HCT116 (cell line): ENCODE measurements around the gene MAP4K4. TPM values are rescaled to one million over a fixed set of nuclear protein-coding genes. Genes with fewer than 3 reads are reported as not detected.

Experiments used
- ATAC-seq: fragments of 200-7000 bp; cut with Tn5 transposase; 2 replicates; pipeline ENCODE4 v1.9.1; 2020; ENCODE audit warnings: mild to moderate bottlenecking, moderate library complexity
- BruUV-seq: library from RNA; stranded (reverse); fragments of 400-500 nt; replicated peaks from 2 replicates; lab custom pipeline; 2021; lab: Mats Ljungman, UMichigan
- CTCF ChIA-PET: fragments of 300-600 bp; sonication (Branson Sonifier 250); formaldehyde crosslinking; loops from one replicate; lab custom pipeline; 2021; ENCODE audit warnings: antibody characterized with exemption; lab: Charles Lee
- POLR2A ChIA-PET: fragments of 300-600, 350-600 bp; sonication (Branson Sonifier 250); formaldehyde crosslinking; loops from one replicate; lab custom pipeline; 2021; ENCODE audit warnings: antibody characterized with exemption; lab: Charles Lee
- RAD21 ChIA-PET, 2 experiments: fragments of 300-600 bp; sonication (Branson Sonifier 250); formaldehyde crosslinking; loops; one replicate each; lab custom pipeline; 2023; ENCODE audit warnings: low total read pairs in 2 of 2; ENCODE audit not compliant: uncharacterized antibody in 2 of 2, unreplicated experiment in 2 of 2, low non-redundant PET in 1 of 2; lab: Charles Lee
- DNase-seq: peaks from one replicate; pipeline ENCODE4 v3.0.0-alpha.2; 2010; ENCODE audit warnings: low read depth, low spot score
- H2AFZ ChIP-seq: fragments of 200-600 bp; shearing (Covaris generic), sonication (generic); 2 replicates; pipeline ENCODE4 v1.6.1; 2017; ENCODE audit warnings: low read depth, mixed run types, mixed read lengths, antibody characterized with exemption, low read length; ENCODE audit not compliant: poor library complexity, severe bottlenecking
- H3K27ac ChIP-seq: 2 replicates; pipeline ENCODE4 v1.5.1; 2012; ENCODE audit warnings: low read depth, low read length
- H3K27me3 ChIP-seq: fragments of 200-600 bp; sonication (generic); 2 replicates; pipeline ENCODE4 v1.6.1; 2016; ENCODE audit warnings: mixed run types, low read length, mixed read lengths; ENCODE audit not compliant: insufficient read depth
- H3K36me3 ChIP-seq, 2 experiments: fragments of 200-500 bp in 1 of 2; fragments of 200-600 bp in 1 of 2; sonication (Bioruptor generic) in 1 of 2; sonication (generic) in 1 of 2; 2 replicates each; pipeline versions ENCODE4 v1.5.1 to v1.6.1; 2014 to 2016; ENCODE audit warnings: low read length in 2 of 2, inconsistent platforms in 1 of 2, mixed read lengths in 1 of 2, mixed run types in 1 of 2; ENCODE audit not compliant: insufficient read depth in 2 of 2, control insufficient read depth in 1 of 2
- H3K4me1 ChIP-seq, 2 experiments: fragments of 200-600 bp in 1 of 2; sonication (generic) in 1 of 2; 2 replicates each; pipeline versions ENCODE4 v1.5.1 to v1.6.1; 2012 to 2017; ENCODE audit warnings: low read length in 2 of 2, inconsistent platforms in 1 of 2, mild to moderate bottlenecking in 1 of 2, mixed read lengths in 1 of 2, mixed run types in 1 of 2, moderate library complexity in 1 of 2; ENCODE audit not compliant: insufficient read depth in 2 of 2, control insufficient read depth in 1 of 2
- H3K4me2 ChIP-seq: fragments of 200-600 bp; sonication (generic); 2 replicates; pipeline ENCODE4 v1.6.1; 2017; ENCODE audit warnings: mixed run types, low read length, mixed read lengths
- H3K4me3 ChIP-seq, 2 experiments: fragments of 200-600 bp in 1 of 2; sonication (generic) in 1 of 2; replicated peaks in 1 of 2; 2 replicates each; pipeline ENCODE4 v1.5.1; 2011 to 2016; ENCODE audit warnings: low read length in 2 of 2, control low read depth in 1 of 2, low read depth in 1 of 2, mild to moderate bottlenecking in 1 of 2, mixed read lengths in 1 of 2, mixed run types in 1 of 2
- H3K79me2 ChIP-seq: fragments of 200-600 bp; sonication (generic); 2 replicates; pipeline ENCODE4 v1.6.1; 2017; ENCODE audit warnings: mild to moderate bottlenecking, mixed run types, low read length, moderate library complexity, mixed read lengths; ENCODE audit not compliant: insufficient read depth
- H3K9ac ChIP-seq: fragments of 200-600 bp; sonication (generic); 2 replicates; pipeline ENCODE4 v1.6.1; 2016; ENCODE audit warnings: low read length, mixed read lengths
- H3K9me2 ChIP-seq: fragments of 200-600 bp; sonication (generic), shearing (Covaris generic); 2 replicates; pipeline ENCODE4 v1.6.1; 2017; ENCODE audit warnings: mixed run types, mild to moderate bottlenecking, moderate library complexity; ENCODE audit not compliant: insufficient read depth
- H3K9me3 ChIP-seq, 2 experiments: fragments of 200-500 bp in 1 of 2; fragments of 200-600 bp in 1 of 2; sonication (Bioruptor generic) in 1 of 2; sonication (generic) in 1 of 2; 2 replicates each; pipeline ENCODE4 v1.6.1; 2014 to 2017; ENCODE audit warnings: low read length in 2 of 2, mixed read lengths in 2 of 2, inconsistent platforms in 1 of 2, low read depth in 1 of 2, mild to moderate bottlenecking in 1 of 2, mixed run types in 1 of 2, moderate library complexity in 1 of 2; ENCODE audit not compliant: control insufficient read depth in 1 of 2, insufficient read depth in 1 of 2
- H4K20me1 ChIP-seq: fragments of 200-600 bp; sonication (generic), shearing (Covaris generic); 2 replicates; pipeline ENCODE4 v1.6.1; 2017; ENCODE audit warnings: mixed run types, mild to moderate bottlenecking, moderate library complexity; ENCODE audit not compliant: insufficient read depth
- CBX3 ChIP-seq: IDR thresholded peaks from 2 replicates; pipeline ENCODE4 v1.6.1; 2012; ENCODE audit warnings: low read depth
- CEBPB ChIP-seq: IDR thresholded peaks from 2 replicates; pipeline ENCODE4 v1.6.1; 2012; ENCODE audit warnings: low read depth
- EZH2 ChIP-seq: fragments of 200-600 bp; sonication (generic); IDR thresholded peaks from 2 replicates; pipeline ENCODE4 v1.6.1; 2017; ENCODE audit warnings: antibody characterized with exemption, mixed run types
- FOSL1 ChIP-seq: IDR thresholded peaks from 2 replicates; pipeline ENCODE4 v1.6.1; 2012; ENCODE audit warnings: low read depth
- POLR2A ChIP-seq: IDR thresholded peaks from 2 replicates; pipeline ENCODE4 v1.7.0; 2011; ENCODE audit warnings: borderline replicate concordance; ENCODE audit not compliant: insufficient read depth, insufficient read length; ENCODE audit errors: extremely low read depth
- ZNF274 ChIP-seq: fragments of 200-500 bp; sonication (Bioruptor generic); IDR thresholded peaks from 2 replicates; pipeline ENCODE4 v1.6.1; 2014; ENCODE audit warnings: mild to moderate bottlenecking, low read depth, low read length, inconsistent platforms
- intact Hi-C: fragments of 100-400 bp; cut with micrococcal nuclease; formaldehyde crosslinking; loops from 2 replicates; pipeline ENCODE4 v1.10.0; 2022
- total RNA-seq: library from RNA; stranded (reverse); gene quantifications from one replicate; pipeline ENCODE4 v1.2.1, GENCODE V29; 2021; ENCODE audit not compliant: unreplicated experiment
- TF ChIP-seq, protein P1 (sequence below): IDR thresholded peaks from 2 replicates; pipeline ENCODE4 v1.6.1; 2012
- TF ChIP-seq, protein P2 (sequence below): IDR thresholded peaks from 2 replicates; pipeline ENCODE4 v1.6.1; 2012

The MAP4K4 gene
- total RNA-seq, 1 experiment from 2014 or later = 62.3 TPM

GRCh38 chr2:101692766-101693165 is 4.7 kb upstream of the MAP4K4 start:
- no peak overlapping the region for H2AFZ ChIP-seq
- no peaks in the 10 kb centered on the region for H3K79me2 ChIP-seq
- H3K4me1 ChIP-seq = peaks cover 0 to 7% of the 10 kb centered on the region in 2 experiments; a peak in 2 of 4 replicates
- DNase-seq = no peak
- no peaks in the 10 kb centered on the region for H4K20me1 ChIP-seq
- no peak overlapping the region for H3K4me2 ChIP-seq
- H3K27me3 ChIP-seq = no peaks in the 10 kb centered on the region
- BruUV-seq = no TSS peak
- CTCF ChIA-PET = no interaction called here
- H3K36me3 ChIP-seq = no peaks in the 10 kb centered on the region
- RAD21 ChIA-PET = no interaction called here
- intact Hi-C loops = no loop called here
- H3K27ac ChIP-seq = no peak overlapping the region
- POLR2A ChIA-PET = no interaction called here
- no peaks in the 10 kb centered on the region for H3K9me3 ChIP-seq
- no peak for TF ChIP-seq EZH2
- H3K9me2 ChIP-seq = no peaks in the 10 kb centered on the region
- ATAC-seq = no peak
- no peak overlapping the region for H3K9ac ChIP-seq
- H3K4me3 ChIP-seq = no peak overlapping the region

GRCh38 chr2:101693991-101694588 is 3.4 kb upstream of the MAP4K4 start:
- H3K79me2 ChIP-seq = peaks cover 10% of the 10 kb centered on the region
- no peak for ATAC-seq
- no peak for DNase-seq
- intact Hi-C loops = no loop called here
- no peak overlapping the region for H3K4me3 ChIP-seq
- no peaks in the 10 kb centered on the region for H3K36me3 ChIP-seq
- POLR2A ChIA-PET = no interaction called here
- no peaks in the 10 kb centered on the region for H4K20me1 ChIP-seq
- CTCF ChIA-PET = no interaction called here
- H3K27ac ChIP-seq = no peak overlapping the region
- no TSS peak for BruUV-seq
- no peaks in the 10 kb centered on the region for H3K9me3 ChIP-seq
- H2AFZ ChIP-seq = no peak overlapping the region
- no peak overlapping the region for H3K4me2 ChIP-seq
- no peak for TF ChIP-seq POLR2A
- no peak for TF ChIP-seq CEBPB
- TF ChIP-seq, protein P1, sequence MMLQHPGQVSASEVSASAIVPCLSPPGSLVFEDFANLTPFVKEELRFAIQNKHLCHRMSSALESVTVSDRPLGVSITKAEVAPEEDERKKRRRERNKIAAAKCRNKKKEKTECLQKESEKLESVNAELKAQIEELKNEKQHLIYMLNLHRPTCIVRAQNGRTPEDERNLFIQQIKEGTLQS = no peak
- TF ChIP-seq CBX3 = no peak
- no peak for TF ChIP-seq ZNF274
- TF ChIP-seq FOSL1 = no peak
- TF ChIP-seq, protein P2, sequence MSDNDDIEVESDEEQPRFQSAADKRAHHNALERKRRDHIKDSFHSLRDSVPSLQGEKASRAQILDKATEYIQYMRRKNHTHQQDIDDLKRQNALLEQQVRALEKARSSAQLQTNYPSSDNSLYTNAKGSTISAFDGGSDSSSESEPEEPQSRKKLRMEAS = no peak
- TF ChIP-seq EZH2 = no peak
- TF ChIP-seq, all 23 proteins: peak for 0
- RAD21 ChIA-PET = no interaction called here
- Histone ChIP-seq H3K4me1 (peaks cover 4 to 12% of the 10 kb centered on the region in 2 experiments; a peak in 3 of 4 replicates), H3K9me2 (no peaks in the 10 kb centered on the region), H3K9ac (no peak overlapping the region), H3K27me3 (no peaks in the 10 kb centered on the region)
